A375 (cell line): Measurements from ENCODE around the gene EFEMP2. TPM values are rescaled to one million over a fixed set of nuclear protein-coding genes. Genes with fewer than 3 reads are reported as not detected.

ENCODE experiments used
- total RNA-seq: library from RNA; depleted of rRNA; stranded (reverse); fragments of >200 nt; shearing (Covaris generic); gene quantifications from 2 replicates; pipeline ENCODE4 v1.2.3, GENCODE V29; 2014; rRNA removed

The EFEMP2 gene
- 11.4 and 16.7 TPM in 2 replicates for total RNA-seq

GRCh38 chr11:65872586-65873317 is at the start of gene EFEMP2:
Gene EFEMP2, minus strand, starts transcription at chr11:65872800. Its CDS starts 446 bp downstream, at chr11:65872354.

GRCh38 chr11:65919141-65919572 is 46.6 kb upstream of the EFEMP2 start, which contains the start of gene DRAP1:
Gene DRAP1, plus strand, starts transcription at chr11:65919426. Its CDS starts 76 bp downstream, at chr11:65919502.

GRCh38 chr11:65918211-65919140 is 45.9 kb upstream of the EFEMP2 start, which contains the start of gene C11orf68:
Gene C11orf68, minus strand, starts transcription at chr11:65919062. Its CDS starts 31 bp downstream, at chr11:65919031.

DNA sequence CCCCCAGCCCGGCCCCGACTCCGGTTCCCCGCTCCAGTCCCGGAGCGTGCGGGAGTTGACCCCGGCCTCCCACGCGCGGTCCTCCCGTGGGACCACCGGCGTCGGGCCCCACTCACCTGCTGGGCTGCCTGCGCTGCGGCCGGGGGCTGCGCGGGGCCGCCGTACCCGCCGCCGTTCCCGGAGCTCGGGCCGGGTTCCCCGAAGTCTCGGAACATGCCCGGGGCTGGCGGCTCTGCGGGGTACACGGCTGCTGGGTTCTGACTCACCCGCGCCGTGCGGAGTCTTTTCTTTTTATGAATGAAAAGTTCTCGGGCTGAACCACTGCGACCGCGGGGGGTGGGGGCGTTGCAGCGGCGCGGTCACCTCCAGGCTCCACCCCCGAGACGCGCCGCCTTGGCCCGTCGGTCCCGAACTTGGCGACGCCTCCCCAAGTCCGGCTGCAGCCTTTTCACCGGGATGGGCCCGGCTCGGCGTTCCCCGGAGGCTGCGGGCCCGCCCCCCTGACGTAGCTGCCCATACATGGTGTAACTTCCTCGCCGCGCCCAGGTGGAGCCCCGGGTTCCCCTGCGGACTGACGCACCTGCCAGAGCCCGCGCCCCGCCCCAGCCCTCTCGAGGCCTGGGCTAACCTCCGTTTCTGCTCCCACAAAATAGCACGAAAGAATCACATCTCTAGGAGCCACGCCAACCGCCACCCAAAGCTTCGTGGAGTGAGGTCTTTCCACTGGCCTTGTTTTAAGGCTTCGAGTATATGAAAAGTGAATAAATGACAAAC is 27.7 kb upstream of the EFEMP2 start, which contains the start of gene FOSL1:
TSS of gene FOSL1 (minus strand) at position 264 of the 774 bp plus-strand sequence. CDS start at position 215, 49 bp downstream.

DNA sequence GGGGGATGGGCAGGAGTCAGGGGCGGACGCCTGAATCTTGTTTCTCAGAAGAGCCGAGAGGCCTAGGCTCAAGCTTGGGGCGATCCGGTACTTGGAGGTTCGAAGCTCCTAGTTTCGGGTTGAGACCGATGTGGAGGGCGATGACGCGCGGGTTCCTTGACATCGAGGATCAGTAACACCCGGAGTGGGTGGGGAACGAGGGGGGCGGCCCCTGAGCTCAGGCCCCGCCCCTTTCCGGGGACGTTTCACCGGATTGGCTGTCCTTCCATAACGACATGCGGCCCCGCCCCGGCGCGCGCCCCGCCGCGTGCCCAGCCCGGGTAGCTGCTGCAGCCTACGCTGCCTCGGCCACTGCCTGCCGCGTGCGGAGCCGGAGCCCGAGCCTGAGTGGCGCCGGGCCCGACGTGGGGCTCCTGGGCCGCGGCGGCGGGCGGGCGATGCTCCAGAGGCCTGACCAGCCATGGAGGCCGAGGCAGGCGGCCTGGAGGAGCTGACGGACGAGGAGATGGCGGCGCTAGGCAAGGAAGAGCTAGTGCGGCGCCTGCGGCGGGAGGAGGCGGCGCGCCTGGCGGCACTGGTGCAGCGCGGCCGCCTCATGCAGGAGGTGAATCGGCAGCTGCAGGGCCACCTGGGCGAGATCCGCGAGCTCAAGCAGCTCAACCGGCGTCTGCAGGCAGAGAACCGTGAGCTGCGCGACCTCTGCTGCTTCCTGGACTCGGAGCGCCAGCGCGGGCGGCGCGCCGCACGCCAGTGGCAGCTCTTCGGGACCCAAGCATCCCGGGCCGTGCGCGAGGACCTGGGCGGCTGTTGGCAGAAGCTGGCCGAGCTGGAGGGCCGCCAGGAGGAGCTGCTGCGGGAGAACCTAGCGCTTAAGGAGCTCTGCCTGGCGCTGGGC is 18.0 kb upstream of the EFEMP2 start, which contains the start of gene CCDC85B:
TSS of gene CCDC85B (plus strand) at position 350 of the 895 bp plus-strand sequence. CDS start at position 461, 111 bp downstream.

GRCh38 chr11:65888163-65888814 is 15.7 kb upstream of the EFEMP2 start, which contains the start of gene FIBP:
Gene FIBP, minus strand, starts transcription at chr11:65888471. Its CDS starts 53 bp downstream, at chr11:65888418.

GRCh38 chr11:65879617-65880016 is 7.0 kb upstream of the EFEMP2 start, which contains the start of gene CTSW:
Gene CTSW, plus strand, starts transcription at chr11:65879837. Its CDS starts 18 bp downstream, at chr11:65879855.

DNA sequence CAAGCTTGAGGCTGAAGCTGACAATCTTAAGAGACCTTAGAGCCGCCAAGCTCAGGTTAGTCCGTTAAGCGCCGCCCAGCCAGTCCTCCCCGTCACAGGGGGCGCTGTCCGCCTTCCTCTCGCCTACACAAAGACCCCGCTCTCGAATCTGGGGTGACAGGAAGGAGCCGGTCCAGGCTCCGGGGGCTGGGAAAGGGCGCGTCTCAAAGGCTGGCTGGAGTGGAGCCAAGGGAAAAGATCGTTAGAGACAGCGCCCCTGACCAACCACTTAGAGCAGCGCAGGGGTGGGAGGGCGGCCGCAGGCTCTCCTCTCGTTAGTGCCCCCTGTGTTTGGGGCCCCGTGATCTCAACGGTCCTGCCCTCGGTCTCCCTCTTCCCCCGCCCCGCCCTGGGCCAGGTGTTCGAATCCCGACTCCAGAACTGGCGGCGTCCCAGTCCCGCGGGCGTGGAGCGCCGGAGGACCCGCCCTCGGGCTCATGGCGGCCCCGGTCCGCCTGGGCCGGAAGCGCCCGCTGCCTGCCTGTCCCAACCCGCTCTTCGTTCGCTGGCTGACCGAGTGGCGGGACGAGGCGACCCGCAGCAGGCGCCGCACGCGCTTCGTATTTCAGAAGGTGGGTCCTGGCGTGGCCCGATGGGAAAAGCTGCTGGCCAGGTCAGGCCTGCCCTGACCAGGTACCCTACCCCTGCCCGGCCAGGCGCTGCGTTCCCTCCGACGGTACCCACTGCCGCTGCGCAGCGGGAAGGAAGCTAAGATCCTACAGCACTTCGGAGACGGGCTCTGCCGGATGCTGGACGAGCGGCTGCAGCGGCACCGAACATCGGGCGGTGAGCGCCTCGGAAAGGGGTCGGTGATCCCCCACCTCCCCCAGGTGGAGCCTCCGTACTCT is 12.1 kb downstream of the EFEMP2 start, which contains the start of gene MUS81:
TSS of gene MUS81 (plus strand) at position 156 of the 887 bp plus-strand sequence. CDS start at position 477, 321 bp downstream.

GRCh38 chr11:65857853-65858680 is 14.5 kb downstream of the EFEMP2 start, which contains the start of gene CFL1:
Gene CFL1, minus strand, starts transcription at chr11:65858180. Its CDS starts 81 bp downstream, at chr11:65858099.

GRCh38 chr11:65833297-65834030 is 39.1 kb downstream of the EFEMP2 start, which contains the start of gene SNX32:
Gene SNX32, plus strand, starts transcription at chr11:65833963. Its CDS starts 103 bp downstream, at chr11:65834066.

Other genes starting within 250 kb of the EFEMP2 start
- 34.2 and 35.5 TPM in 2 replicates for gene SIPA1, start 234.7 kb downstream of the EFEMP2 start, total RNA-seq
- gene RELA, start 209.9 kb downstream of the EFEMP2 start, total RNA-seq = 41.8 and 44.5 TPM in 2 replicates
- 84.3 and 89.4 TPM in 2 replicates for gene KAT5, start 160.5 kb downstream of the EFEMP2 start, total RNA-seq
- 115 and 149 TPM in 2 replicates for gene RNASEH2C, start 152.0 kb downstream of the EFEMP2 start, total RNA-seq
- gene AP5B1, start 91.8 kb downstream of the EFEMP2 start, total RNA-seq = 23.7 and 24.5 TPM in 2 replicates
- gene OVOL1, start 85.7 kb downstream of the EFEMP2 start, total RNA-seq = 0.11 TPM in 2 replicates
- 0.13 TPM in 1 of 2 replicates, not detected in the other for gene SNX32, start 38.8 kb downstream of the EFEMP2 start, total RNA-seq
- gene CFL1, start 14.6 kb downstream of the EFEMP2 start, total RNA-seq = 2,320 and 2,361 TPM in 2 replicates
- 94.2 and 103 TPM in 2 replicates for gene MUS81, start 12.4 kb downstream of the EFEMP2 start, total RNA-seq
- gene CTSW, start 7.0 kb upstream of the EFEMP2 start, total RNA-seq = 0.24 and 0.41 TPM in 2 replicates
- 307 and 389 TPM in 2 replicates for gene FIBP, start 15.7 kb upstream of the EFEMP2 start, total RNA-seq
- gene CCDC85B, start 17.9 kb upstream of the EFEMP2 start, total RNA-seq = 158 and 196 TPM in 2 replicates
- gene FOSL1, start 27.6 kb upstream of the EFEMP2 start, total RNA-seq = 548 and 703 TPM in 2 replicates
- gene C11orf68, start 46.3 kb upstream of the EFEMP2 start, total RNA-seq = 17.5 and 22.0 TPM in 2 replicates
- 837 and 878 TPM in 2 replicates for gene DRAP1, start 46.6 kb upstream of the EFEMP2 start, total RNA-seq
- gene TSGA10IP, start 72.7 kb upstream of the EFEMP2 start, total RNA-seq = not detected in 2 replicates
- gene SART1, start 88.9 kb upstream of the EFEMP2 start, total RNA-seq = 230 and 245 TPM in 2 replicates
- gene EIF1AD, start 129.4 kb upstream of the EFEMP2 start, total RNA-seq = 50.8 and 60.5 TPM in 2 replicates
- gene BANF1, start 129.7 kb upstream of the EFEMP2 start, total RNA-seq = 73.9 and 84.0 TPM in 2 replicates
- gene CST6, start 139.2 kb upstream of the EFEMP2 start, total RNA-seq = 0.19 and 0.91 TPM in 2 replicates
- 9.7 and 11.3 TPM in 2 replicates for gene CATSPER1, start 153.7 kb upstream of the EFEMP2 start, total RNA-seq
- 0.30 and 0.34 TPM in 2 replicates for gene GAL3ST3, start 176.4 kb upstream of the EFEMP2 start, total RNA-seq
- 306 and 311 TPM in 2 replicates for gene SF3B2, start 179.6 kb upstream of the EFEMP2 start, total RNA-seq
- gene PACS1, start 197.5 kb upstream of the EFEMP2 start, total RNA-seq = 14.2 and 15.2 TPM in 2 replicates